CD4-positive, alpha-beta T cell treated with Interleukin-1 beta for 1 hour (primary cell): ENCODE results near the gene CD40.

Source experiments
- DNase-seq, 2 donors: peaks; one replicate each; pipeline ENCODE4 v3.0.0-alpha.2; 2020 to 2022

The CD40 gene

DNA sequence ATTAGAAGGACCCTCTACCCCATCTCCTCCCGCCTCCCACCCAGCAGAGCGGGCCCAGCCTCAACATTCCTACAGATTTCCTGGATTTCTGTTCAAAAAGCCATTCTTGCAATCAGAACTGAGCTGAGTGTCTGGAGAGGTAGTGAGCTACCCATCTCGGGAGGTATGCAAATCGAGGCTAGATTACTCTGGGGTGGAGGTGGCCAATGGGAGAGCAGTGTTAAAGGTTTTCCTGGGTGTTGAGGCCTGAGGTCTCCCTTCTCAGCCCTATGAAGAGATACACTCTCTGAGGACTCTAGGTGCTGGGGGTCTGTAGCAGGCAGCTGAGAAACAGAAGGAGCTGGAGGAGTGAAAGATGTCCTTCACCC is 57.0 kb downstream of the CD40 start:
- no peak for DNase-seq

DNA sequence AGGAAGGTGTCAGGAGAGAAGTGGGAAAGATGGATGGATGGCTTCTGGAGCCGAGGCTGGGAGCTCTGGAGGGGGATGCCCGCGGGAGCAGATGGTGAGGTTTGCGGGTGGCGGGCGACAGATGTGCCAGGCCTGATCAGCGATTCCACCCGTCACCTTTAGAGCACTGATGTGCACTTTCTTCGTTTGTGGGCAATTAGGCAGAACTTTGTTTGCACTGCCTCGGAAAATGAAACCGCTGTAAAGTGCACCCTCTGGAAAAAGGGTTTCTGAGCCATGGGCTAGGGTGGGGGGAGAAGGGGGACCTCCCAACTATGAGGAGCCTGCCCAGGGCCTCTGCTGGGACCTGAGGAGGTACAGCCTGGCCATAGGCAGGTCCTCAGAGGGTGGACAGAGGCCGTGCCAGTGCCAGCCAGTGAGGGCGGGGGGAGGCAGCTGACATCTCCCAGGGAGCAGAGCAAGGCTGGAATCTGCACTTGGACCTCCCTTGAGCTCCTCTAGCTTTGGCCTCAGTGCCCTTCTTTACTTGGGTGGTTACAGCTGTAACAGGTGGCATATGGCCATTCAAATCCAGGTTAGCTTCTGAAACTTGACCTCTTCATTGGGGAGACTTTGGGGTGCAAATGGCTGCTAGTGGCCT is 58.7 kb downstream of the CD40 start:
- DNase-seq: no peak

DNA sequence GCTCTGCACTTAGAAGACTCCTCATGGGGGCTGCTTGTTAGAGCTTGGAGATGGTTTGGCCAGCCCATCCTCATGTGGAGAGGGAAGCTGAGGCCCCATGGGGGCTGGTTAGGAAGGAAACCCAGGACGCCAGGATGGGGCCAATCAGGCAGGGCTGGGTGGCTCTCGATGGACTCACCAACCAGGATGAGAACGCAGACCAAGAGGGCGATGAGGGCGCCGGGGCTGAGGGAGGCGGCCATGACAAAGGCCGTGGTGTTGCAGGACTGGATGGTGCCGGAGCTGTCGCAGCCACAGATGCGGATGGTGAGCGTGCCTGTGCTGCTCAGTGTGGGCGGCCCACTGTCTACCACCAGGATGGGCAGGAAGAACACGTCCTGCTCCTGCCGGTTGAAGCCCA is 59.7 kb downstream of the CD40 start:
- no peak for DNase-seq

DNA sequence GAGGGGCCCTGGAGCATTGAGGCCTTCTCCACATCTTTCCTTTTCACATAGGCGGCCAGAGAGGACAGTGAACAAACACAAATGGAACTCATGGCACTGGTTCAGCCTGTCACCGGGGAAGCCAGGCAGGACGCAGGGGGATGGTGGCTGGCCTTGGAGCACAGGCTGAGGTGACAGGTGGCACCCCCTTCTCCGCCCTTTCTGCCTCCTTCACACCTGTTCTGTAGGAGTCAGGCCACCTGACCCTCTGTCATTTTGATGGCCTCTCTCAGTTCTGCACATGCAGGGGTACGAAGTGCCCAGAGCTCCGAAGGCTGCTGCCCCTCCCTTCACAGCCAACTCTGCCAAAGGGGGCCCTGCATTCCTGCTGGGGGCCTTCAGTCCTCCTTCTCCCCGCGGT is 60.8 kb downstream of the CD40 start:
- no peak for DNase-seq
